ACHN (cell line): ENCODE data around the gene MFAP3.
"Not testable (repeated sequence)": the region's sequence is repeated elsewhere in the genome, so short reads cannot be mapped to it uniquely, and the experiment has no call there.

Experiments
- DNase-seq: peaks from one replicate; pipeline ENCODE4 v3.0.0-alpha.2; 2015
- in situ Hi-C: cut with HindIII; loops from 2 replicates; pipeline ENCODE4 v1.10.0; 2017; ENCODE audit warnings: low sequenced_read_pairs, low pct_ligation_motif_present, low pct_unique_long_range_greater_than_20kb

The MFAP3 gene

GRCh38 chr5:154038707-154039457 lies at the start of gene MFAP3, which contains the start of gene FAM114A2:
MFAP3 (plus strand) TSS chr5:154038967; CDS start chr5:154049723, 10,756 bp downstream.
FAM114A2 (minus strand) TSS chr5:154038910; CDS start chr5:154034953, 3,957 bp downstream.
- peak; percentile 88 for DNase-seq
- in situ Hi-C loops = no loop called here

GRCh38 chr5:153991168-153991567 lies 47.6 kb upstream of the MFAP3 start:
- in situ Hi-C loops = no loop called here
- no peak for DNase-seq

GRCh38 chr5:153998010-153998409 lies 40.8 kb upstream of the MFAP3 start:
- in situ Hi-C loops = no loop called here

GRCh38 chr5:153998768-153999167 lies 40.0 kb upstream of the MFAP3 start:
- no peak for DNase-seq
- in situ Hi-C loops = no loop called here

More at GRCh38 chr5:153998010-153998409, 40.8 kb upstream of the MFAP3 start:
- DNase-seq = no peak

GRCh38 chr5:153999995-154000394 lies 38.8 kb upstream of the MFAP3 start:
- no peak for DNase-seq
- in situ Hi-C loops = no loop called here

GRCh38 chr5:154000703-154001102 lies 38.1 kb upstream of the MFAP3 start:
- DNase-seq = no peak
- in situ Hi-C loops = no loop called here

- in situ Hi-C loops = no loop called here
Measured at GRCh38 chr5:154002093-154002492, 36.7 kb upstream of the MFAP3 start.

GRCh38 chr5:154002511-154003020 lies 36.2 kb upstream of the MFAP3 start:
- in situ Hi-C loops = no loop called here
- DNase-seq = no peak

More at GRCh38 chr5:154002093-154002492, 36.7 kb upstream of the MFAP3 start:
- DNase-seq = no peak

- in situ Hi-C loops = no loop called here
- DNase-seq = no peak
Measured at GRCh38 chr5:154005648-154006047, 33.1 kb upstream of the MFAP3 start.

- no peak for DNase-seq
- in situ Hi-C loops = no loop called here
Measured at GRCh38 chr5:154010660-154011059, 28.1 kb upstream of the MFAP3 start.

- DNase-seq = no peak
- in situ Hi-C loops = no loop called here
Measured at GRCh38 chr5:154015071-154015693, 23.6 kb upstream of the MFAP3 start.

- in situ Hi-C loops, DNase-seq: not testable (repeated sequence)
Measured at GRCh38 chr5:154018919-154019318, 19.8 kb upstream of the MFAP3 start.

GRCh38 chr5:154025951-154026350 lies 12.8 kb upstream of the MFAP3 start:
- DNase-seq = no peak
- in situ Hi-C loops = no loop called here

- in situ Hi-C loops = no loop called here
- DNase-seq = no peak
Measured at GRCh38 chr5:154031937-154032489, 6.8 kb upstream of the MFAP3 start.

- no peak for DNase-seq
- in situ Hi-C loops = no loop called here
Measured at GRCh38 chr5:154034944-154035343, 3.8 kb upstream of the MFAP3 start.

GRCh38 chr5:154038261-154038706 lies 483 bp upstream of the MFAP3 start:
- in situ Hi-C loops = no loop called here
- no peak for DNase-seq

- DNase-seq = no peak
- in situ Hi-C loops = no loop called here
Measured at GRCh38 chr5:154039458-154039829, 677 bp downstream of the MFAP3 start.

GRCh38 chr5:154042766-154043165 lies 4.0 kb downstream of the MFAP3 start:
- in situ Hi-C loops = no loop called here

GRCh38 chr5:154044099-154044498 lies 5.3 kb downstream of the MFAP3 start:
- in situ Hi-C loops = no loop called here
- no peak for DNase-seq

More at GRCh38 chr5:154042766-154043165, 4.0 kb downstream of the MFAP3 start:
- no peak for DNase-seq
